Stimulated activated naive CD8-positive, alpha-beta T cell treated with anti-CD3 and anti-CD28 coated beads, Interleukin-15, amount 100 ng/mL, for 72 hours (primary cell): ENCODE results near the gene ZNF43.
A peak's percentile ranks its signal among the peaks of the same experiment; 100 is the strongest.
"Not testable (repeated sequence)": the region's sequence is repeated elsewhere in the genome, so short reads cannot be mapped to it uniquely, and the experiment has no call there.

Source experiments
- ATAC-seq: fragments of 150-1000 bp; cut with Tn5 transposase; 2 replicates; pipeline ENCODE4 v1.10.0; 2021; ENCODE audit warnings: mild to moderate bottlenecking, moderate library complexity
- DNase-seq, 2 donors: peaks; one replicate each; pipeline ENCODE4 v3.0.0; 2021 to 2022
- H3K27ac Mint-ChIP-seq, 2 donors: one replicate each; pipeline ENCODE4 v1.8.0; 2022; ENCODE audit warnings: mild to moderate bottlenecking in 2 of 2, mixed read lengths in 2 of 2, moderate library complexity in 2 of 2
- H3K27me3 Mint-ChIP-seq: one replicate; pipeline ENCODE4 v1.8.0; 2022; ENCODE audit warnings: mixed read lengths
- H3K4me1 Mint-ChIP-seq: one replicate; pipeline ENCODE4 v1.8.0; 2022; ENCODE audit warnings: mild to moderate bottlenecking, mixed read lengths
- H3K4me3 Mint-ChIP-seq, 2 donors: one replicate each; pipeline ENCODE4 v1.8.0; 2022; ENCODE audit warnings: mild to moderate bottlenecking in 2 of 2, mixed read lengths in 2 of 2, moderate library complexity in 1 of 2
- H3K9me3 Mint-ChIP-seq, 2 donors: one replicate each; pipeline ENCODE4 v1.8.0; 2022; ENCODE audit warnings: mixed read lengths in 2 of 2

ZNF43 gene

DNA sequence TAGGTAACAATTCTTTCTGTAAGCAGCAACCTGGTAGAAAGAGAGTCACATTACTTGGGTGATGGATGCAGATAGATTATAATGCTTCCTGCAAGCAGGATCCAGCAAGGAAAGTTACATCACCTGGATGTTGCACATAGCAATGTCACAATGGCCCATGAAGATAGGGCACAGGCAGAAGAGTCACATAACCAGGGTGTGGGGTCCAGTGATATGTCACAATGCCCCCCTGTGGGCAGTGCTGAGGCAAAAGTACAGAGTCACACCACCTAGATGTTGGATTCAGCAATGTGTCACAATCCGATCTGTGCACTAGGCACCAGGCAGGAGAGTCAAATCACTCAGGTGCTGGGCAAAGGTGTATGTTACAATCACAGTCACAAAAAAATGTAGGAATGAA lies 4.0 kb upstream of the ZNF43 start:
- ATAC-seq (no peak), DNase-seq (no peak)
- Mint-ChIP-seq H3K9me3 (peaks cover 0 to 4% of the 10 kb centered on the region in 2 donors), H3K27ac (no peak overlapping the region), H3K4me1 (peaks cover 24% of the 10 kb centered on the region), H3K27me3 (no peaks in the 10 kb centered on the region), H3K4me3 (no peak overlapping the region)

DNA sequence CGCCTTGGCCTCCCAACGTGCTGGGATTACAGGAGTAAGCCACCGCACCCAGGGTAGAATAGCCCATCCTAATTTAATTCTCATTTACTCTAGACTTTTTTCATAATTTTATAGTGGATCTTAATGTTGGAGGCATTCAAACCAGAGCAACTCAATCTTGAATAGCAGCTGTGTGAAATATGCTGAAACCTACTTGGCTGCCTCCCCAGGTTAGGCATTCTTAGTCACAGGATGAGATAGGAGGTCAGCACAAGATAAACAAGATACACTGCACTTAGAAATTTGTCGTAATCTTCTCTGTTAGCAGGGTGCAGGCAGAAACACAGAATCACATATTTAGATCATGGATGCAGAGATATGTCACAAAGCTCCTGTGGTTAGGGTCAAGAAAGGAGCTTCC lies 2.7 kb upstream of the ZNF43 start:
- DNase-seq = no peak
- H3K4me1 Mint-ChIP-seq = peaks cover 36% of the 10 kb centered on the region

DNA sequence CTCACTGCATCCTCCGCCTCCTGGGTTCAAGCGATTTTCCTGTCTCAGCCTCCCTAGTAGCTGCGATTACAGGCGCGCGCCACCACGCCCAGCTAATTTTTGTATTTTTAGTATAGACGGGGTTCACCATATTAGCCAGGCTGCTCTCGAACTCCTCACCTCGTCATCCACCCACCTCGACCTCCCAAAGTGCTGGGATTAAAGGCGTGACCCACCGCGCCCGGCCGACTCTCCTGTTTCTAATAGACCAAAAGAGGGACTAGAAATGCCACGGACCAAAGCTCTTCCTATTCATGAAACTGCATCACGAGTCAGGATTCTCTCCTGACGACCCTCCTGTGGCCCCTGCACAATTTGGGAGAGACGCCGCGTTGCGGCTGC lies 563 bp downstream of the ZNF43 start:
- ATAC-seq (peak; percentile 6), DNase-seq (no peak)
- Mint-ChIP-seq H3K27me3 (no peaks in the 10 kb centered on the region), H3K9me3 (peaks cover 5 to 7% of the 10 kb centered on the region in 2 donors), H3K4me1 (peaks cover 43% of the 10 kb centered on the region), H3K27ac (peak overlapping the region; percentile 99 to 100), H3K4me3 (peak overlapping the region; percentile 100)

More for the DNA sequence above, 2.7 kb upstream of the ZNF43 start:
- Mint-ChIP-seq H3K9me3 (peaks cover 0 to 4% of the 10 kb centered on the region in 2 donors), H3K4me3 (no peak overlapping the region), H3K27ac (no peak overlapping the region), H3K27me3 (no peaks in the 10 kb centered on the region)
- ATAC-seq = no peak

DNA sequence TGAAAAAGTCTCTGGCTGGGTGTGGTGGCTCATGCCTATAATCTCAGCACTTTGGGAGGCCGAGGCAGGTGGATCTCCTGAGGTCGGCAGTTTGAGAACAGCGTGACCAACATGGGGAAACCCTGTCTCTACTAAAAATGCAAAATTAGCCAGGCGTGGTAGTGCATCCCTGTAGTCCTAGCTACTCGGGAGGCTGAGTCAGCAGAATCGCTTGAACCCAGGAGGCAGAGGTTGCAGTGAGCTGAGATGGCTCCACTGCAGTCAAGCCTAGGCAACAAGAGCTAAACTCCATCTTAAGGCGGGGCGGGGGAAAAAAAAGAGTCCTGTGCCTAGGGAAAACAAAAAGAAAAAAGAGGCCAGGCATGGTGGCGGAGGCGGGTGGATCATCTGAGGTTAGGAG lies 2.2 kb downstream of the ZNF43 start:
- H3K4me3 Mint-ChIP-seq = peak overlapping the region in 1 of 2 donors; percentile 77
- peaks cover 53% of the 10 kb centered on the region for H3K4me1 Mint-ChIP-seq
- no peak for ATAC-seq
- peak overlapping the region in 1 of 2 donors; percentile 82 for H3K27ac Mint-ChIP-seq
- peaks cover 14 to 18% of the 10 kb centered on the region in 2 donors for H3K9me3 Mint-ChIP-seq
- DNase-seq = no peak
- H3K27me3 Mint-ChIP-seq = no peaks in the 10 kb centered on the region

DNA sequence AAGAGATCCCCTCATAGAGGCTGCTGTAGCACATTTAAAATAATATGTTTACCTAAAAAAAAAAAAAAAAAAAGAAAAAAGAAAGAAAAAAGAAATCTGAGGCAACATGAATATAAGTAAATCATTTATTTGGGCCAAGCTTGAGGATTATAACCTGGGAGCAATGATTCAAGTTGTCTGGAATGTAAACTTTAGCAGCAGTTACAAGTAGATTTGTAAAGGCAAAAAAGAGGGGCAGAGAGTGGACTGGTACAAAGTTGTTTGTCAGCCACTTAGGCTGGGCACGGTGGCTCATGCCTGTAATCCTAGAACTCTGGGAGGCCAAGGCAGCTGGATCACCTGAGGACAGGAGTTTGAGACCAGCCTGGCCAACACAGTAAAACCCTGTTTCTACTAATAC lies 11.3 kb downstream of the ZNF43 start:
- no peak overlapping the region for H3K27ac Mint-ChIP-seq
- H3K4me3 Mint-ChIP-seq = no peak overlapping the region
- H3K27me3 Mint-ChIP-seq = no peaks in the 10 kb centered on the region
- H3K4me1 Mint-ChIP-seq = peaks cover 3% of the 10 kb centered on the region
- no peak for ATAC-seq
- no peak for DNase-seq
- H3K9me3 Mint-ChIP-seq = peaks cover 3 to 23% of the 10 kb centered on the region in 2 donors

DNA sequence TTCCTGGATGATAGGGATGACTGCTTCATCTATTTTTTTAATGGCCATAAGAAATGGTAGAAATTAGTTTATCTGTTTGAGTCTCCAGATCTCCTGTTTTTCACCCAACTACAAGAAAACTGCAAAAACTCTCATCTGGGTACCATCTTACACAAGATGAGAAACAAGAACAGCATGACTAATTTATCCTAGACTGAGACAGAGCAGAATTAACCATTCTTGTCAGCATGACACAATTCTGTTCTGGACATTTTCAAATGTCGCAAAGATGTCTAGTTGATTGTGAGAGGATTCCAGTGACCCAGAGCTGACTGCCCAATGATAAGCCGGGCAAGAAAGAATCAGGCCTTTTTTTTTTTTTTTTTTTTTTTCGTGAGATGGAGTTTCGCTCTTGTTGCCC lies 12.8 kb downstream of the ZNF43 start:
- peaks cover 10 to 29% of the 10 kb centered on the region in 2 donors for H3K9me3 Mint-ChIP-seq
- H3K27ac Mint-ChIP-seq = no peak overlapping the region
- no peaks in the 10 kb centered on the region for H3K4me1 Mint-ChIP-seq

DNA sequence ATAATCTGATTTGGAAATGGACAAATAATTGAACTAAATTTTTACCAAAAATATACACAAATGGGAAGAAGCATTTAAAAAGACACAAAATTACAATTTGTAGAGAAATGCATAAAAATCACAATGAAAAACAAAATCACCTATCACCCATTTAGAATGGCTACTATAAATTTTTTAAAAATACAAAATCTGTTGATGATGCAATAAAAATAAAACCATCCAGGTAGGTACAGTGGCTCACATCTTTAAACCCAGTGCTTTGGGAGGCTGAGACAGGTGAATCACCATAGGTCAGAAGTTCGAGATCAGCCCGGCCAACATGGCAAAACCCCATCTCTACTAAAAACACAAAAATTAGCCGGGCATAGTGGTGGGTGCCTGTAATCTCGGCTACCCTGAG lies 23.5 kb downstream of the ZNF43 start:
- DNase-seq (no peak), ATAC-seq (no peak)
- Mint-ChIP-seq H3K27ac (no peak overlapping the region), H3K9me3 (peaks cover 23 to 40% of the 10 kb centered on the region in 2 donors), H3K4me1 (no peaks in the 10 kb centered on the region), H3K27me3 (no peaks in the 10 kb centered on the region), H3K4me3 (no peak overlapping the region)

More for the DNA sequence above, 12.8 kb downstream of the ZNF43 start:
- Mint-ChIP-seq H3K27me3 (no peaks in the 10 kb centered on the region), H3K4me3 (no peak overlapping the region)
- no peak for DNase-seq
- peak; percentile 55 for ATAC-seq

DNA sequence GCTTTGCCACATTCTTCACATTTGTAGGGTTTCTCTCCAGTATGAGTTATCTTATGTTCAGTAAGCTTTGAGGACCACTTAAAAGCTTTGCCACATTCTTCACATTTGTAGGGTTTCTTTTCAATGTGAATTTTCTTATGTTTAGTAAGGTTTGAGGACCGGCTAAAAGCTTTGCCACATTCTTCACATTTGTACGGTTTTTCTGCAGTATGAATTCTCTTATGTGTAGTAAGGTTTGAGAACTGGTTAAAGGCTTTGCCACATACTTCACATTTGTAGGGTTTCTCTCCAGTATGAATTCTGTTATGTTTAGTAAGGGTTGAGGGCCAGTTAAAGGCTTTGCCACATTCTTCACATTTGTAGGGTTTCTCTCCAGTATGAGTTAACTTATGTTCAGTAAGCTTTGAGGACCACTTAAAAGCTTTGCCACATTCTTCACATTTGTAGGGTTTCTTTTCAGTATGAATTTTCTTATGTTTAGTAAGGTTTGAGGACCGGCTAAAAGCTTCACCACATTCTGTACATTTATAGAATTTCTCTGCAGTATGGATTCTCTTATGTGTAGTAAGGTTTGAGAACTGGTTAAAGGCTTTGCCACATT lies 27.5 kb downstream of the ZNF43 start:
- H3K4me3 Mint-ChIP-seq, H3K27ac Mint-ChIP-seq, ATAC-seq, DNase-seq, H3K27me3 Mint-ChIP-seq, H3K4me1 Mint-ChIP-seq: not testable (repeated sequence)
- H3K9me3 Mint-ChIP-seq = peaks cover 23 to 27% of the 10 kb centered on the region in 2 donors

DNA sequence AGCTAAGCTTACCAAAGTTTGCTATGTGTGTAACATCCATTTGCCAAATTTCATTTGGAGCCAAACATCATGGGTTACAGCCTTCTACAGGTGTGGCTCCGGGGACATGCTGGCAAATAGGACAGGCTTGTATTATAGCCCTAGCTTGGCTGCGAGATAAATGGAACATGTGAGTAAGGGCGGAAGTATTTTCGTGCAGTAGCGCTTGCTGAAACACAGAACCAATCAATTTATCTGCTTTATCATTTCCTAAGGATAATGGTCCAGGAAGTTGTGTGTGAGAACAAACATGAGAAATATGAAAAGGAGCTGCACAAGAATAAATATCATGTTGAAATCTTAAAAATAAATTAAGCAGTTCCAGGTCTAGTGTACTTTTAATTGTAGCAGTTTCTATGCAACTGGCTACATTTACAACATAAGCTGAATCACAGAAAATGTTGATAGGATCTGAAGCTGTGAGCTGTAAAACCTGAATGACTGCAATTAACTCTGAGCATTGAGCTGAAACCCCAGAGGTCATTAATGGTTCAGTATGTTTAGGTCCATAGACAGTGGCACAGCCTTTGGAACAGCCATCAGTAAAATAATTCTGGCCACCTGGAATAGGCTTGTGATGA lies 46.4 kb downstream of the ZNF43 start:
- no peak overlapping the region for H3K27ac Mint-ChIP-seq
- no peak for DNase-seq
- ATAC-seq = no peak
- no peaks in the 10 kb centered on the region for H3K4me1 Mint-ChIP-seq
- H3K9me3 Mint-ChIP-seq = peaks cover 9 to 10% of the 10 kb centered on the region in 2 donors
- no peaks in the 10 kb centered on the region for H3K27me3 Mint-ChIP-seq
- no peak overlapping the region for H3K4me3 Mint-ChIP-seq

DNA sequence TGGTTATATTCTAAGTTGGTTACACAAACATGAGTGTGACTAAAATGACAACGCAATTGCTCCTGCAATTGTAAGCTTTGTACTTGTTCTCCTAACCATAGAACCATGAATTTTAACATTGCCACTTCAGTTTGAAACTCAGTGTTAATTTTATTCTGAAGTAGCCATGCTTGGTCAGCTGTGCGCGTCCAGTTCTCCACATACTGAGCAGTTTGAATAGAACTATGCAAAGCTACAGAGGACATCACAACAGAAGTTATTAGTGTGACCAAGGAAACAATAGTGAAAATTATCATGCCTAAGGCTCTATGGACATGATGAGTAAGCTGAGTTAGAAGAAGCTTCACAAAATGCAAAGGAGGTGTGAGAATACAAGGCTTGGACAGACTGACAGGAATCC lies 49.0 kb downstream of the ZNF43 start:
- Mint-ChIP-seq H3K27me3 (no peaks in the 10 kb centered on the region), H3K9me3 (peaks cover 9 to 10% of the 10 kb centered on the region in 2 donors), H3K27ac (no peak overlapping the region), H3K4me3 (no peak overlapping the region), H3K4me1 (no peaks in the 10 kb centered on the region)
- DNase-seq = no peak
- no peak for ATAC-seq

DNA sequence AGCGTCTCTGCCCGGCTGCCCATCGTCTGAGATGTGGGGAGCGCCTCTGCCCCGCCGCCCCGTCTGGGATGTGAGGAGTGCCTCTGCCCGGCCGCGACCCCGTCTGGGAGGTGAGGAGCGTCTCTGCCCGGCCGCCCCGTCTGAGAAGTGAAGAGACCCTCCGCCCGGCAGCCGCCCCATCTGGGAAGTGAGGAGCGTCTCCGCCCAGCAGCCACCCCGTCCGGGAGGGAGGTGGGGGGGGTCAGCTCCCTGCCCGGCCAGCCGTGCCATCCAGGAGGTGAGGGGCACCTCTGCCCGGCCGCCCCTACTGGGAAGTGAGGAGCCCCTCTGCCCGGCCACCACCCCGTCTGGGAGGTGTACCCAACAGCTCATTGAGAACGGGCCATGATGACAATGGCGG lies 60.2 kb downstream of the ZNF43 start:
- not testable (repeated sequence) for H3K9me3 Mint-ChIP-seq, H3K4me3 Mint-ChIP-seq, H3K4me1 Mint-ChIP-seq, H3K27me3 Mint-ChIP-seq, H3K27ac Mint-ChIP-seq, DNase-seq, ATAC-seq

DNA sequence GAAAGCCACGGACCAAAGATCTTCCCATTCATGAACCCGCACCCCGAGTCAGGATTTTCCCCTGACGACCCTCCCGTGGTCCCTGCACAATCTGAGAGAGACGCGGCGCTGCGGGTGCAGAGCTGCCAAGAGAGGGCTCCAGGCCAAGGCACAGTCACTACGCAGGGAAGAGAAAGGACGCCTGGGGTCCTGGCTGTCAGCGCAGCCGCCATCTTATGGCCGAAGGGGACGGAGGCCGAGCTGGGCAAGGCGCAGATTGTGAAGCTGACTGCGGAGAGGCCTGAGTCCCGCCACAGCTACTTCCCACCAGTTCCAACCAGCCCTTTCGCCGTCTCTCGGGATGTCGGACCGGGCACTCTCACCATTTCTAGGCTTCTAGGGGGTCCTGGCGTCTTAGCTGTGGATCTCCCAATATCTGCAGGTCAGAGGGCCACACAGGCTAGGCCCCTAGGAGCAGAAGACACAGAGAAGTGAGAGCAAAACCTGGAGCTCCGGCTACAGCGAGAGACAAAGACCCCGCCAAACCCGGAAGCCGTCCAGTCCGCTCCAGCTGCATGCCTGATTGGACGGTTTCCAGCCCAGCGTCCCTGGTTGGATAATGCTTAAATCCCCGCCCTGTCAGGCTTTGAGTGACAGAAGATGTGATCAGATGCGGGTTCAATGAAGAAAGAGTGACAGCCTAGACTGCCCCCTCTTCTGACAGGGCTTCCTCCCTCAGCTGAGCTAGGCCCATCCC lies 68.7 kb downstream of the ZNF43 start, which contains the start of gene ZNF100:
TSS of gene ZNF100 (minus strand) at position 515 of the 736 bp plus-strand sequence. CDS start at position 365, 150 bp downstream.
- Mint-ChIP-seq H3K9me3 (no peaks in the 10 kb centered on the region), H3K4me3 (peak within 1 kb of the TSS; percentile 95 to 99), H3K27ac (peak within 1 kb of the TSS; percentile 97), H3K27me3 (no peaks in the 10 kb centered on the region), H3K4me1 (peaks cover 30% of the 10 kb centered on the region)
- DNase-seq = peak; percentile 84 to 93
- ATAC-seq = peak; percentile 96

DNA sequence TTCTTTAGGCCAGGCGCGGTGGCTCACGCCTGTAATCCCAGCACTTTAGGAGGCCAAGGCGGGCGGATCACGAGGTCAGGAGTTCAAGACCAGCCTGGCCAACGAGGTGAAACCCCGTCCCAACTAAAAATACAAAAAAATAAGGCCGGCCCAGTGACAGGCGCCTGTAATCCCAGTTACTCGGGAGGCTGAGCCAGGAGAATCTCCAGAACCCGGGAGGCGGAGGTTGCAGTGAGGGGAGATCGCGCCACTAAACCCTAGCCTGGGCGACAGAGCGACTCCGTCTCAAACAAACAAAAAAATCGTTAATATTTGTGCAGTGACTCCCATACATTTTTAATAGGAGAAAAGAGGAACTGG lies 69.3 kb downstream of the ZNF43 start:
- not testable (repeated sequence) for H3K27me3 Mint-ChIP-seq, DNase-seq, H3K9me3 Mint-ChIP-seq
- peak; percentile 2 for ATAC-seq
- peak overlapping the region; percentile 97 for H3K27ac Mint-ChIP-seq
- H3K4me1 Mint-ChIP-seq = peaks cover 36% of the 10 kb centered on the region
- peak overlapping the region; percentile 95 to 99 for H3K4me3 Mint-ChIP-seq

DNA sequence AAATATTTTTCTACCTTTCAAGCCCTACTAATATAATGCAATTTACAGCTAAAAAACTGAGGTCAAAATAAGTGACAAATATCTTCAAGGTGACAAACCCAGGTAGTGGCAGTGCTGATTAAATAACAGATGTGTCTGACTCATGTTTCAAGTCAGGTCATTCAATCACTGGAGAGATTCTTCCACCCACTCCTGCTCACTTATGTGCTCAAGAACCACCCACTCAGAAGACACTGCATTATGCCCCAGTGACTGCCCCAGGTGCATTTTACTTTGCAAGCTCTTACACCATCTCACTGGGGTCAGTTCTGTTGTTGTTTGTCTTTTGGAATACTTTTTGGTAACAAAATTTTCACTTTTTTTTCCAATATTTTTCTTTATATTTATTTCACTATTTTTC lies 70.8 kb downstream of the ZNF43 start:
- Mint-ChIP-seq H3K27ac (no peak overlapping the region), H3K9me3 (no peaks in the 10 kb centered on the region), H3K4me1 (peaks cover 33% of the 10 kb centered on the region), H3K27me3 (no peaks in the 10 kb centered on the region), H3K4me3 (peak overlapping the region in 1 of 2 donors; percentile 14)
- peak in 1 of 2 donors; percentile 41 for DNase-seq
- ATAC-seq = peak; percentile 46

DNA sequence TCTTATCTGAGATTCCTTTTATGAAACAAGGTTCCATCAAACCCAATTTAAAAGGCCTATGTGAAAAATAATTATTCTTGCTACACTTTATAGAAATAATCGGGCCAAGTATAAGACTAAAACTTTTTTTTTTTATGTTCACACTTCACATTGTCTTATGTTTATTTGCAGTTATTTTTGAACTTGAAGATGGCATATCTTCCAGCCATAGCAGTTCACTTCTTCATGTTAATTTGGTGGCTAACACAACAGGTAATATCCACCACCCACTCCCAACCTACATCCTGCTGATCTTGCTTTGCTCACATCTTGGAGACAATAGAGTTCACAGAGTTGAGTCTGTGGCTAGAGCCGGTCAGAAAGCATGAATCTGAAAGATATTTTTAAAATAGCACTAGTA lies 74.4 kb downstream of the ZNF43 start:
- H3K27me3 Mint-ChIP-seq, ATAC-seq, DNase-seq, H3K27ac Mint-ChIP-seq, H3K4me3 Mint-ChIP-seq, H3K9me3 Mint-ChIP-seq: not testable (repeated sequence)
- peaks cover 29% of the 10 kb centered on the region for H3K4me1 Mint-ChIP-seq

DNA sequence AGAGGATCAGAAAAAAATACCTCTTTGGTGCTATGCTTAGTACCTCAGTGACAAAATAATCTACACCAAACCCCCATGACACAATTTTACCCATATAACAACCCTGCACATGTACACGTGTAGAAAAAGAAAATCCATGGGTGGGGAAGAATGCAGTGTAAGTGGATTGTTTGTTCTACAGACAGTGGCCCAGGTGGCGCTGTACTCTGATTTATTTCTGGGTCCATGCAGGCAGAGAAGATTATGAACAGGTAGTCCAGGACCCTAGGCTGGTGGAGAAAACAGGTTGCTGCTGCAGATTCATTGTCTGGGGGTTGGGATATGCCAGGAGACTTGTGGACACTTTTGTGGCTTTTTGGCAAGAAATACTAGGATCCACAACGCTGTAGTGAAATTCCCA lies 77.7 kb downstream of the ZNF43 start:
- Mint-ChIP-seq H3K9me3 (peaks cover 5 to 19% of the 10 kb centered on the region in 2 donors), H3K4me1 (peaks cover 10% of the 10 kb centered on the region), H3K4me3 (no peak overlapping the region), H3K27ac (no peak overlapping the region), H3K27me3 (no peaks in the 10 kb centered on the region)
- no peak for DNase-seq
- no peak for ATAC-seq
